ENCODE measurements around the gene GNG3.
A peak's percentile ranks its signal among the peaks of the same experiment; 100 is the strongest.

GNG3 gene

DNA sequence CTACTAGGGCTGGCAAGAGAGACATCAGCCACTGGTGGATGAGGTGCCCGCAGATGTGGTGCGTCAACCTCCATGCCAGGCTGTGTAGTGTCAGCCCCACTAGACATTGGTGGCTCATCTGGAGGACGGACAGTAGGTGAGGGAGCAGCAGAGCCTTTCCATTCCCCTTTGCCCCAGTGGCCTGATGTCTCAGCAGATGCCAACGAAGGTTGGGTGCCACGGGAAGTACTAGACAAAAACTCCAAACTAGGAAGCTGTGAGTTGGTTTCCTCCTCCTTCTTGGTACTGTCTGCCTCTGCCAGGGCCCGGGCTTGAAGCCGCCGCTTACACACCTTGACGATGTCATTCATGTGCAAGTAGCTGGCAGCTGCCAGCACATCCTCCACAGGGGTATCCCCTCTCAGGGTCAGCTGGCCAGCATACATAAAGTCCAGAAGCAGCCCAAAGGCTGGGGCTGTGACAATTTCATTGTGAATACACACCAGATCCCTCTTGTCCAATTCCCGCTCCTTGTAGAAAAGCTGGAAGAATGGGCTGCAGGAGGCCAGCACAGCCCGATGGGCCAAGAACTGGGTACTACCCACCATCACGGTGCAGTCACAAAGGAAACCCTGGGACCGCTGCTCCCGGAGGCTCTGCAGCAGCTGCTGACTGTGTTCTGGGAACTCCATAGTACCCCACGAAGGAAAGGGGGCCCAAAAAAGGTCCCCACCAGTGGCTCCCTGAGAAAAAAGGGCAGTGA, 45.7 kb downstream of the GNG3 start:
- no peak for DNase-seq
- Histone ChIP-seq H3K36me3 (ENCODE audit: control insufficient read depth, insufficient read depth, low read length) (peaks cover 8% of the 10 kb centered on the region), H3K4me1 (ENCODE audit: control insufficient read depth, insufficient read depth, low read length, poor library complexity, severe bottlenecking) (peaks cover 18% of the 10 kb centered on the region), H3K27me3 (replicated peaks; ENCODE audit: control insufficient read depth, insufficient read depth, low read length, poor library complexity, severe bottlenecking) (no peaks in the 10 kb centered on the region), H3K4me3 (ENCODE audit: insufficient read depth, low read depth, low read length, poor library complexity, severe bottlenecking) (peak overlapping the region; percentile 90), H3K27ac (ENCODE audit: insufficient read depth, low read length, poor library complexity, severe bottlenecking) (peak overlapping the region; percentile 95), H3K9me3 (ENCODE audit: control insufficient read depth, low read length) (no peaks in the 10 kb centered on the region)

DNA sequence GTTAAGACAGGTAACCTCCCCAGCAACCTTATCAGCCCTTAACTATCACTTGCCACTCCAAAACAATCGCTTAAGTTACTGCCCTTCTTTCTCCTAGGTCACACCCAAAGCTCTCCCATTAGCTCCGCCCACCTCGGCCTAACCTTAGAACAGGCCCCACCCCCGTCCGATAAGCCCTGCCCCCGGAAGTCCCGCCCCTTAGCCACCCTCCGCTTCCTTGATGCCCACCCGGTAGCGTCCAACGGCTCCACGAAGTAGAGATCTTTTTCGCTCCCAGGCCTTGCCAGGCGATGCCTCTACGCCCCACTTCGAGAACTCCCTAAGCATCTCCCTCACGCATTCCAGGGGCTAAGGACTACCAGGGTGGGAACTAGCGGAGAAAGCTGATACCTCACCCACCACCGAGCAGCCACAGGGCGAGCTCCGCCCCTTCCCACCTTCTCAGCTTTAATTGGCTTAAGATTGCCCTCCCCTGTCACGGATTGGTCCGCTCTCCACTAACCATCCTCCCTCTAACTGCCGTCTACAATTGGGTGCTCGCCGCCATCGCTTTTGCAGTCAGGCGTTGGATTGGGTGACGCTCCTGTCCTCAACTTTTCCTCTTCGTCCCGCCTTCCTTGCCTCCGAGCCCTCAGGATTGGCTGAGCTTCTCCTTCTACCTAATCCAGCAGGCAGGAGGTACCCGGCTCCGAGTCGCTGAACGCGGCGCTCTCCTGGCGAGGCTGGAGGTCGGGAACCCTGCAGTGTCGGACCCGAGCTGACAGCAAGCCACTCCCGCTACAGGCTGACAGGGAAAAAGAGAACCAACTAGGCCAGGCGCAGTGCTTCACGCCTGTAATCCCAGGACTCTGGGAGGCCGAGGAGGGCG, 46.5 kb downstream of the GNG3 start, which contains the start of gene ZBTB3:
Gene ZBTB3 (minus strand): TSS at position 425 of the 868 bp plus-strand sequence. CDS start 496 bp downstream, outside the sequence.
- peaks cover 8% of the 10 kb centered on the region for H3K36me3 ChIP-seq (ENCODE audit: control insufficient read depth, insufficient read depth, low read length)
- H3K4me1 ChIP-seq (ENCODE audit: control insufficient read depth, insufficient read depth, low read length, poor library complexity, severe bottlenecking), result peaks cover 18% of the 10 kb centered on the region
- peak within 1 kb of the TSS; percentile 95 for H3K27ac ChIP-seq (ENCODE audit: insufficient read depth, low read length, poor library complexity, severe bottlenecking)
- H3K4me3 ChIP-seq (ENCODE audit: insufficient read depth, low read depth, low read length, poor library complexity, severe bottlenecking), result peak within 1 kb of the TSS; percentile 90
- H3K27me3 ChIP-seq (replicated peaks; ENCODE audit: control insufficient read depth, insufficient read depth, low read length, poor library complexity, severe bottlenecking), result no peaks in the 10 kb centered on the region
- DNase-seq, result peak; percentile 93 to 96 (median 95)
- H3K9me3 ChIP-seq (ENCODE audit: control insufficient read depth, low read length), result no peaks in the 10 kb centered on the region

DNA sequence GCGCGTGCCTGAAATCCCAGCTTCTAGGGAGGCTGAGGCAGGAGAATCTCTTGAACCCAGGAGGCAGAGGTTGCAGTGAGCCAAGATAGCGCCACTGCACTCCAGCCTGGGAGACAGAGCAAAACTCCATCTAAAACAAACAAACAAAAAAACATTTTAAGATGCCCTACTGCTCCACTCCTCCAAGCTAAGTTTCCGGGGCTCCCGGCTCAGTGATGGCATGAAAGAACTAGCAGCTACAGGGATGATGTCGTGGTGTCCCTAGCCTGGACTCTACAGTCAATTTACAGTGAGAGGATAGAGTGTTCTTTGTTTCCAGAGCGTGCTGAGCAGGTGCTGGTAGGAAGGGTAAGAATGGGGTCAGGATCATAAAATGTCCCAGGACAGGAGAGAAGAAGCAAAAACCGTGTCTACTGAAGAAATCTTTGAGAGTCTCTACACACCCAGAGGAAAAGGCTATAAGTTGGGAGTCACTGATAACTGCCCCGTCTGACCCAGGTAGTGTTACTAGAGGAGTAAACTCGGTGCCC, 47.7 kb downstream of the GNG3 start:
- DNase-seq, result no peak
- Histone ChIP-seq H3K9me3 (ENCODE audit: control insufficient read depth, low read length) (no peaks in the 10 kb centered on the region), H3K4me3 (ENCODE audit: insufficient read depth, low read depth, low read length, poor library complexity, severe bottlenecking) (no peak overlapping the region), H3K4me1 (ENCODE audit: control insufficient read depth, insufficient read depth, low read length, poor library complexity, severe bottlenecking) (peaks cover 18% of the 10 kb centered on the region), H3K27ac (ENCODE audit: insufficient read depth, low read length, poor library complexity, severe bottlenecking) (no peak overlapping the region), H3K27me3 (replicated peaks; ENCODE audit: control insufficient read depth, insufficient read depth, low read length, poor library complexity, severe bottlenecking) (no peaks in the 10 kb centered on the region), H3K36me3 (ENCODE audit: control insufficient read depth, insufficient read depth, low read length) (peaks cover 8% of the 10 kb centered on the region)

DNA sequence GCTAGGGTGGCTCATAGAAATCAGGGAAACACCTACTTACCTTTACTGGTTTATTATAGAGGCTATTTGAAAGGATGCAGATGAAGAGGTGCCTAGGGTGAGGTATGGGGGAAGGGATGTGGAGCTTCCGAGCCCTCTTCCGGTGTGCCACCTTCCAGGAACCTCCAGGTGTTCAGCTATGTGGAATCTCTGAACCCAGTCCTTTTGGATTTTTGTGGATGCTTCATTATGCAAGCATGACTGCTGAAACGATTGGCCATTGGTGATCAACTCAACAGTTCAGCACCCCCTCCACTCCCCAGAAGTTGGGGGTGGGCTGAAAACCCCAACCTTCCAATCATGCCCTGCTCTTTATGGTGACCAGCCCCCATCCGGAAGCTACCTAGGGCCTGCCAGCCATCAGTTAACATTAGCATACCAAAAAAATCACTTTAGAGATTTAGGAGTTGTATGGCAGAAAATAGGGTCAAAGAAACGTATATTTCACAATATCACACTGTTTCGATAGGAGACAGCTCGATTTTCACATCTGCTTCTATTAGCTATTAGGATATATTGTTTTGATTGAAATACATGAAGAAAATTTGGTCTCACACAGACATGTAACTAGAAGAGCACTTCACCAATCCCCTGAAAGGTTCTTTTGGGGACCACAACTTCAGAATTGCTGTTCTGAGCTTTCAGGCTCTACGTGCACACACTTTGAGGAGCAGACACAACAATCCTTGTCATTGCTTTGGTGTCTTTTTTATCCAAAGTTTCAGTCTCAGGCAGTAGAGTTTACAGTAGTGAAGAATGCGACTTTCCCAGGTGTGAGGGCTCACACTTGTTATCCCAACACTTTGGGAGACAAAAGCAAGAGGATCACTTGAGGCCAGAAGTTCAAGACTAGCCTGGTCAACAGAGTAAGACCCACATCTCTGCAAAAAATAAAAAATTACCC, 50.6 kb downstream of the GNG3 start:
- H3K4me1 ChIP-seq (ENCODE audit: control insufficient read depth, insufficient read depth, low read length, poor library complexity, severe bottlenecking), result peaks cover 27% of the 10 kb centered on the region

More for the DNA sequence above, 50.6 kb downstream of the GNG3 start:
- no peaks in the 10 kb centered on the region for H3K27me3 ChIP-seq (replicated peaks; ENCODE audit: control insufficient read depth, insufficient read depth, low read length, poor library complexity, severe bottlenecking)
- H3K9me3 ChIP-seq (ENCODE audit: control insufficient read depth, low read length), result no peaks in the 10 kb centered on the region
- DNase-seq, result no peak
- no peak overlapping the region for H3K4me3 ChIP-seq (ENCODE audit: insufficient read depth, low read depth, low read length, poor library complexity, severe bottlenecking)
- H3K27ac ChIP-seq (ENCODE audit: insufficient read depth, low read length, poor library complexity, severe bottlenecking), result no peak overlapping the region
- H3K36me3 ChIP-seq (ENCODE audit: control insufficient read depth, insufficient read depth, low read length), result no peaks in the 10 kb centered on the region
